ENCODE results near the gene GNG7. TPM values are rescaled to one million over a fixed set of nuclear protein-coding genes. Genes with fewer than 3 reads are reported as not detected.

Gene GNG7
- polyA plus RNA-seq, 1 experiment, result 0.22 TPM

DNA sequence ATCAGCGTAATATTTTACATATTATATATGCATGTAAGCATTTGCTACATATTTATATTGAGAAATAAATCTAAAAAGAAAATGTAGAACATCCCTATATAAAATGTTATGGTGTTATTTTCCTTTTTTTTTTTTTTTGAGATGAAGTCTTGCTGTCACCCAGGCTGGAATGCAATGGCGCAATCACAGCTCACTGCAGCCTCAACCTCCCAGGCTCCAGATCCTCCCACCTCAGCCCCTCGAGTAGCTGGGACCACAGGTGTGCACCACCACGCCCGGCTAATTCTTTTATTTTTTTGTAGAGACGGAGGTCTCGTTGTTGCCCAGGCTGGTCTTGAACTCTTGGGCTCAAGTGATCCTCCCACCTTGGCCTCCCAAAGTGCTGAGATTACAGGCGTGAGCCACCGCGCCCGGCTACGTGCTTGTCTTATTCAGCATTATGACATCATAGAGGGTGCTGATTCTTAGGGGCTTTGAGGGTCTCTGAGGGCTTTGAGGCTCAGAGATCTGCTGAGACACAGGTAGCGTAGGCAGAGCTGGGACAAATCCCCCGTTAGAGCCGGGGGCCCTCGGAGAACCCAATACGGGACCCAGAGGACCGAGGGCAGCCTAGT, 124.7 kb downstream of the GNG7 start:
- ChIA-PET CTCF (interaction anchor here (1.2 to 5.0 kb wide), 16 partner anchors 17 to 108 kb away, joined by 3 to 65 read pairs (median 11); partner anchors contain the start of gene GADD45B), POLR2A (interaction anchor here (2.7 kb wide), 1 partner anchor 102 kb away, joined by 41 read pairs; the partner anchor contains the start of gene GADD45B)
- Histone ChIP-seq H3K36me3 (ENCODE audit: control insufficient read depth, insufficient read depth, low read length) (no peaks in the 10 kb centered on the region), H3K27me3 (ENCODE audit: control insufficient read depth, insufficient read depth, low read length) (no peaks in the 10 kb centered on the region), H3K4me3 (ENCODE audit: low read depth, low read length) (no peak overlapping the region)
- TF ChIP-seq, protein P1, sequence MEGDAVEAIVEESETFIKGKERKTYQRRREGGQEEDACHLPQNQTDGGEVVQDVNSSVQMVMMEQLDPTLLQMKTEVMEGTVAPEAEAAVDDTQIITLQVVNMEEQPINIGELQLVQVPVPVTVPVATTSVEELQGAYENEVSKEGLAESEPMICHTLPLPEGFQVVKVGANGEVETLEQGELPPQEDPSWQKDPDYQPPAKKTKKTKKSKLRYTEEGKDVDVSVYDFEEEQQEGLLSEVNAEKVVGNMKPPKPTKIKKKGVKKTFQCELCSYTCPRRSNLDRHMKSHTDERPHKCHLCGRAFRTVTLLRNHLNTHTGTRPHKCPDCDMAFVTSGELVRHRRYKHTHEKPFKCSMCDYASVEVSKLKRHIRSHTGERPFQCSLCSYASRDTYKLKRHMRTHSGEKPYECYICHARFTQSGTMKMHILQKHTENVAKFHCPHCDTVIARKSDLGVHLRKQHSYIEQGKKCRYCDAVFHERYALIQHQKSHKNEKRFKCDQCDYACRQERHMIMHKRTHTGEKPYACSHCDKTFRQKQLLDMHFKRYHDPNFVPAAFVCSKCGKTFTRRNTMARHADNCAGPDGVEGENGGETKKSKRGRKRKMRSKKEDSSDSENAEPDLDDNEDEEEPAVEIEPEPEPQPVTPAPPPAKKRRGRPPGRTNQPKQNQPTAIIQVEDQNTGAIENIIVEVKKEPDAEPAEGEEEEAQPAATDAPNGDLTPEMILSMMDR (IDR thresholded peaks at IDR 0.05; ENCODE audit: insufficient read depth, low read depth, low read length), result no peak
- no peak for DNase-seq (ENCODE audit: low read depth)

DNA sequence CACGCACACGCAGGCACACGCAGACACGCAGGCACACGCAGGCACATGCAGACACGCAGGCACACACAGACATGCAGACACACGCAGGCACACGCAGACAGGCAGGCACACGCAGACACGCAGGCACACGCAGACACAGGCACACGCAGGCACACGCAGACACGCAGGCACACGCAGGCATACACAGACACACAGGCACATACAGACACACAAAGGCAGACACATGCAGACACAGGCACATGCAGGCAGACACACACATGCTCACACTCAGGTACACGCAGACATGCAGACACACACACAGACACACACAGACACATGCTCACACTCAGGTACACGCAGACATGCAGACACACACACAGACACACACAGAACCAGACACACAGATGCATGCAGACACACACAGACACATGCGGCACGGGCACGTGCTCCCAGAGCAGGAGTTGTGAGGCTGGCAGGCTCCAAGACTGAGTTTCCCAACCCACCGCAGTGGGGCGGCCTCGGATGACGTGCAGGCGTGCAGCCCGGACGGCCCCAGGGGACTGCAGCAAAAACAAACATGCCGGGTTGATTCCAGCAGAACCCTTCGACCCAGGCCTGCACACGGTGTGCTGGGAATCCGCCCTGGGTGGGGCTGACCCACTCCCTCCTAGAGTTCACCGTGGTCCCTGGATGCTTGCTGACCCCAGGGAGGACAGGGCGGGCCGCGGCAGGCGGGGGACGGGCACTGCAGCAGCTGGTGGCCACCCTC, 126.6 kb downstream of the GNG7 start:
- Histone ChIP-seq H3K36me3 (ENCODE audit: control insufficient read depth, insufficient read depth, low read length) (no peaks in the 10 kb centered on the region), H3K4me3 (ENCODE audit: low read depth, low read length) (no peak overlapping the region), H3K27me3 (ENCODE audit: control insufficient read depth, insufficient read depth, low read length) (no peaks in the 10 kb centered on the region)
- DNase-seq (ENCODE audit: low read depth), result no peak
- TF ChIP-seq, protein P1 (IDR thresholded peaks at IDR 0.05; ENCODE audit: insufficient read depth, low read depth, low read length), result no peak
- CTCF ChIA-PET, result interaction anchor here (5.0 kb wide), 1 partner anchor 36 kb away, joined by 34 read pairs; no protein-coding TSS in a partner anchor
- POLR2A ChIA-PET, result no interaction called here

DNA sequence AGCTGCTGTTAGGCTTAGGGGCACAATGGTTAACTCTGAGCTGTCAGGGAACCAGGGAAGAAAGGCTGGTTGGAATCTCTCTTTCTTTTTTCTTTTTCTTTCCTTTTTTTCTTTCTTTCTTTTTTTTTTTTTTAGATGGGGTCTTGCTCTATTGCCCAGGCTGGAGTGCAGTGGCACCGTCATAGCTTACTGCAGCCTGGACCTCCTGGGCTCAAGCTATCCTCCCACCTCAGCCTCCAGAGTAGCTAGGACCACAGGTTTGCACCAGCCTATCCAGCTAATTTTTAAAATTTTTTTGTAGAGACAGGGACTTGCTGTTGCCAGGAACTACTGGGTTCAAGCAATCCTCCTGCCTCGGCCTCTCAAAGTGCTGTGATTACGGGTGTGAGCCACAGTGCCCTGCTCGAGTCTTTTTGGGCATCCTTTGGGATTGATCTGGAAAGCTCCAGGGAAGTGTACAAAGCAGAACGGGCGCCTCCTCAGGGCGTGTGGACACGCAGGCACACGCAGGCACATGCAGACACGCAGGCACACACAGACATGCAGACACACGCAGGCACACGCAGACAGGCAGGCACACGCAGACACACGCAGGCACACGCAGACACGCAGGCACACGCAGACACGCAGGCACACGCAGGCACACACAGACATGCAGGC, 127.4 kb downstream of the GNG7 start:
- Histone ChIP-seq H3K4me3 (ENCODE audit: low read depth, low read length) (no peak overlapping the region), H3K27me3 (ENCODE audit: control insufficient read depth, insufficient read depth, low read length) (no peaks in the 10 kb centered on the region), H3K36me3 (ENCODE audit: control insufficient read depth, insufficient read depth, low read length) (no peaks in the 10 kb centered on the region)
- DNase-seq (ENCODE audit: low read depth), result no peak
- TF ChIP-seq, protein P1 (IDR thresholded peaks at IDR 0.05; ENCODE audit: insufficient read depth, low read depth, low read length), result no peak
- ChIA-PET CTCF (interaction anchor here (0.7 kb wide), 1 partner anchor 22 kb away, joined by 3 read pairs; no protein-coding TSS in a partner anchor), POLR2A (interaction anchor here (0.6 to 0.7 kb wide), 2 partner anchors 20 to 99 kb away, joined by 4 to 5 read pairs; no protein-coding TSS in a partner anchor)

DNA sequence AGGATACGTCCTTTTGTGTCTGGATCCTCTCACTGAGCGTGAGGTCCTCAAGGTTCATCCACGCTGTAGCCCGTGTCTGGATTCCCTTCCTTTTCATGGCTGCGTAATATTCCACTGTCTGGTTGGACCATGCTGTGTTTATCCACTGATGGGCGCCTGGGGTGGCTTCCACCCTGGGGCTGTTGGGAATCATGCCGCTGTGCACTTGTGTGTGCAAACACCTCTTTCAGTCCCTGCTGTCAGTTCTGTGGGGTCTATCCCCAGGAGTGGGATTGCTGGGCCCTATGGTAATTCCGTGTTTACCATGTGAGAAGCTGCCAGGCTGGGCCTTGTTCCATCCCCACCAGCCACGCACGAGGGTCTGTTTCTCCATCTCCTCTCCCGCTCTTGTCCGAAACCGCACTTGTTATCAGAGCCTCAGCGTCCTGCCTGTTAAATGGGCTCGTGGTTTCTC, 128.0 kb downstream of the GNG7 start:
- ChIA-PET POLR2A (interaction anchor here (0.6 kb wide), 1 partner anchor 98 kb away, joined by 4 read pairs; no protein-coding TSS in a partner anchor), CTCF (interaction anchor here (0.6 to 0.7 kb wide), 2 partner anchors 22 to 63 kb away, joined by 3 read pairs; no protein-coding TSS in a partner anchor)
- H3K27me3 ChIP-seq (ENCODE audit: control insufficient read depth, insufficient read depth, low read length), result no peaks in the 10 kb centered on the region
- TF ChIP-seq, protein P1 (IDR thresholded peaks at IDR 0.05; ENCODE audit: insufficient read depth, low read depth, low read length), result no peak
- no peaks in the 10 kb centered on the region for H3K36me3 ChIP-seq (ENCODE audit: control insufficient read depth, insufficient read depth, low read length)
- no peak overlapping the region for H3K4me3 ChIP-seq (ENCODE audit: low read depth, low read length)
- no peak for DNase-seq (ENCODE audit: low read depth)

All from BJ (cell line).